HG02759 (cell line): ENCODE results near the gene EBLN2.

Experiments
- ATAC-seq: cut with Tn5 transposase; IDR thresholded peaks from one replicate; pipeline ENCODE4 v1.9.1; 2021; ENCODE audit warnings: mild to moderate bottlenecking, moderate library complexity; ENCODE audit not compliant: unreplicated experiment

The EBLN2 gene

DNA sequence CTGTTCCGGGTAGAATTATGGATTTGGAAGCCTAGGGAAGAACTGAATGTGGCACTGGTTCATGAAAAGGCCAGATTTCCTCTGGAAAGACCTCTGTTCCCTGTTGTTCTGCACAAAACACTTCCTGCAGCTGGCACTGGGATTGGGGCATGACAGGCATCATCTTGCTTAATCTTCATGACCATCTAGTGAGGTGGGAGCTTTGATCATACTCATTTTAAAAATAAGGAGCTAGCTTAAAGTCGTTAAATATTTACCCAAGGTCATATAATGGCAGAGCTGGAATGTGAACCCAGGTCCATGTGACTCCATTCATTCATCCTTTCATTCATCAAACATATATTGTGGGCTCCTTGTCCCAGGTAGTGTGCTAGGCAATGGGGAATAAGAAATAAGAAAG lies 40.4 kb downstream of the EBLN2 start:
- no peak for ATAC-seq

DNA sequence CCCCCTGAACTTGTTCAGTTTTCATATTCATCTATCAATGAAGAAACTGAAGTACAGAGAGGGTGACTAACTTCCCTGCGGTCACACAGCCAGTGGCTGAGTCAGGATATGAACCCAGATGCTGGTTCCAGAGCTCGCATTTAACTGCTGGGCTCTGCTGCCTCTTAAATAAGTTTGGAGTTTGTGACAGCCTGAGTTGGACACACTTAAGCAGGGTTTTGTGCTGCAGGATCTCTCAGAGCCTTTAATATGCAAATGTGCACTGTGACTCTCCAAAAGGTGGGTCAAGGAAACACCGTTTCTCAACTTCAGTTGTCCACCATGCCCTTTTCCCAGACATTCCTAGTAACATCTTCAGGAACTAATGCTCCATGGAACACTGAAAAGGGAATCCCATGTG lies 45.8 kb downstream of the EBLN2 start:
- no peak for ATAC-seq

DNA sequence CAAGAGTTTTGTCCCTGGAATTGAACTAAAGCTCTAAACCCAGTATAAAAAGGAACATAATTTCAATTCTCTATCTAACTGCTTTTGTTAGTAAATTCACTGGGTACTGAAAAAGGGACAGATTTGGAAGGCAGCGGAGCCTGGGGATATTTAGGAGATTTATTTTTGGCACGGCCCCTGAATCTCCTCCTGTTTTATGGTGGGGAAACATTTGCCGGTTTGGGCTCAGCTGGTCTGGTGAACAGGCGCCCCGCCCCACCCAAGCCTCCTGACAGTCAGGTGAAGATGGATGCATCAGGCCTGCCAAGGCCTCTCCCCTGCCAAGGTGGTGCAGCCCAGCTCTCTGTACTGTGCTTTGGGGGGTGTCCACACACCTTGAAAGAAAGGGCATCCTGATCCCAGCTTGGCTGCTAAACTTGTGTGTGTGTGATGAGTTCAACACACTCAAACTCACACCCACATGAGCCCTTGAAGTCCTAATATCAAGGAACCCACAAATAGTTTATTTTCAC lies 46.3 kb downstream of the EBLN2 start:
- ATAC-seq: no peak

DNA sequence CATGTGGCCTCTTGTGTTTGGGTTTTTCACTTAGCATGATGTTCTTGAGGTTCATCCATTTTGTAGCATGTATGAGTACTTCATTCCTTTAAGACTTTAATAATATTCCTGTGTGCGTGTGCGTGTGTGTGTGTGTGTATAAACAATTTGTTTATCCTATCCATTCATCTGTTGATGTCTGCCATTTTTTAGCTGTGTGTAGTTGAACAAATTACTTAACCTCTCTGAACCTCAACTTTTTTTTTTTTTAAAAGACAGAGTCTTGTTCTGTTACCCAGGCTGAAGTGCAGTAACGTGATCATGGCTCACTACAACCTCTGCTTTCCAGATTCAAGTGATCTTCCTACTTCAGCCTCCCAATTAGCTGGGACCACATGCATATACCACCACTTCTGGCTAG lies 47.3 kb downstream of the EBLN2 start:
- ATAC-seq: no peak

DNA sequence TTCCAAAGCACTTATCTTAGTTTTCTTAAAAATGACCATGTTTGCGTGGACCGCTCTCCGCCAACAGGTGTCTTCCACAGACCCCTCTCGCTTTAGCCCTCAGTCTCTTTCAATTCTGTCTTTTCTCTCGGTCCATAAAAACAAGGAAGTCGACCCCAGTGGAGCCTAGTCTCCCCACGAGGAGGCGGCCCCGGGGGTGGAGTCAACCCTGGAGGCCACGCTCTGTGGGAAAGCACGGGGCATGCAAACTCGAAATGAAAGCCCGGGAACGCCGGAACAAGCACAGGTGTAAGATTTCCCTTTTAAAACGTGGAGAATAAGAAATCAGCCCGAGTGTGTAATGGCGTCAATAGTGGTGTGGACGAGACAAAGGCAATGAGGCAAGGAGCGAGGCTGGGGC lies 49.1 kb downstream of the EBLN2 start:
- ATAC-seq: no peak
